Stimulated activated CD4-positive, alpha-beta T cell treated with anti-CD3 and anti-CD28 coated beads, Interleukin-15, amount 100 ng/mL, for 24 hours (primary cell): ENCODE results near the gene ASTN2.

ENCODE experiments used
- DNase-seq: peaks from one replicate; pipeline ENCODE4 v3.0.0-alpha.2; 2020

Gene ASTN2

GRCh38 chr9:116686693-116687073, 728.2 kb downstream of the ASTN2 start:
- no peak for DNase-seq

- DNase-seq, result no peak
Measured at GRCh38 chr9:116686135-116686534, 728.7 kb downstream of the ASTN2 start.

GRCh38 chr9:116685166-116685565, 729.7 kb downstream of the ASTN2 start:
- DNase-seq, result no peak

GRCh38 chr9:116683535-116683934, 731.3 kb downstream of the ASTN2 start:
- no peak for DNase-seq

- DNase-seq, result no peak
Measured at GRCh38 chr9:116674210-116674980, 740.5 kb downstream of the ASTN2 start.

GRCh38 chr9:116673375-116673774, 741.5 kb downstream of the ASTN2 start:
- DNase-seq, result no peak

GRCh38 chr9:116671605-116672004, 743.3 kb downstream of the ASTN2 start:
- DNase-seq, result no peak

GRCh38 chr9:116668970-116669695, 745.7 kb downstream of the ASTN2 start:
- no peak for DNase-seq

- DNase-seq, result no peak
Measured at GRCh38 chr9:116663581-116663980, 751.3 kb downstream of the ASTN2 start.

- DNase-seq, result no peak
Measured at GRCh38 chr9:116662646-116663310, 752.1 kb downstream of the ASTN2 start.

- DNase-seq, result no peak
Measured at GRCh38 chr9:116661037-116661954, 753.6 kb downstream of the ASTN2 start.

GRCh38 chr9:116658265-116658664, 756.6 kb downstream of the ASTN2 start:
- DNase-seq, result no peak

GRCh38 chr9:116656977-116657376, 757.9 kb downstream of the ASTN2 start:
- no peak for DNase-seq

- DNase-seq, result no peak
Measured at GRCh38 chr9:116656501-116656971, 758.3 kb downstream of the ASTN2 start.

GRCh38 chr9:116654059-116654355, 760.9 kb downstream of the ASTN2 start:
- no peak for DNase-seq

GRCh38 chr9:116653348-116654058, 761.4 kb downstream of the ASTN2 start:
- no peak for DNase-seq

GRCh38 chr9:116647515-116647809, 767.4 kb downstream of the ASTN2 start:
- DNase-seq, result no peak

- no peak for DNase-seq
Measured at GRCh38 chr9:116646661-116647514, 768.0 kb downstream of the ASTN2 start.

- DNase-seq, result no peak
Measured at GRCh38 chr9:116644091-116644688, 770.7 kb downstream of the ASTN2 start.

GRCh38 chr9:116643691-116644090, 771.2 kb downstream of the ASTN2 start:
- no peak for DNase-seq
